HepG2 (cell line): Measurements from ENCODE around the gene BMERB1.
"Not testable (repeated sequence)": the region's sequence is repeated elsewhere in the genome, so short reads cannot be mapped to it uniquely, and the experiment has no call there.

Experiments used
- ARNTL ChIP-seq: sonication (generic); formaldehyde crosslinking; IDR thresholded peaks from 2 replicates; pipeline ENCODE4 v1.4.0; 2020; ENCODE audit warnings: mild to moderate bottlenecking, missing genetic modification reagents
- GABPA ChIP-seq, 2 experiments: IDR thresholded peaks; 2 replicates each; pipeline ENCODE4 v1.6.1; 2011 to 2016; ENCODE audit warnings: low read depth in 2 of 2, low read length in 1 of 2, missing biosample characterization in 1 of 2, missing genetic modification characterization in 1 of 2
- HDAC6 ChIP-seq: fragments of 200-600 bp; sonication (generic); IDR thresholded peaks from 2 replicates; pipeline ENCODE4 v1.7.0; 2017; ENCODE audit warnings: mild to moderate bottlenecking, antibody characterized with exemption, low read length, low read depth
- HIVEP1 ChIP-seq: sonication (generic); formaldehyde crosslinking; IDR thresholded peaks from 2 replicates; pipeline ENCODE4 v1.4.0; 2020; ENCODE audit warnings: mild to moderate bottlenecking, missing genetic modification reagents
- JUND ChIP-seq: sonication (generic); formaldehyde crosslinking; IDR thresholded peaks from 2 replicates; pipeline ENCODE4 v1.8.0; 2022; ENCODE audit warnings: mild to moderate bottlenecking, missing genetic modification reagents
- RAD21 ChIP-seq: fragments of 450-650 bp; formaldehyde crosslinking; IDR thresholded peaks from 2 replicates; pipeline ENCODE4 v1.5.0; 2020; ENCODE audit warnings: mild to moderate bottlenecking
- RBM22 ChIP-seq: fragments of 200-400 bp; formaldehyde crosslinking; optimal IDR thresholded peaks from 2 replicates; pipeline ENCODE3; 2017; ENCODE audit warnings: mild to moderate bottlenecking, low read length, moderate library complexity
- TOPORS ChIP-seq: sonication (generic); formaldehyde crosslinking; IDR thresholded peaks from 2 replicates; pipeline ENCODE4 v1.8.0; 2023; ENCODE audit warnings: mild to moderate bottlenecking, missing genetic modification reagents
- ZNF205 ChIP-seq: IDR thresholded peaks from 2 replicates; pipeline ENCODE4 v1.6.1; 2018; ENCODE audit warnings: missing biosample characterization, missing genetic modification reagents
- ZNF713 ChIP-seq: sonication (generic); formaldehyde crosslinking; IDR thresholded peaks from 2 replicates; pipeline ENCODE4 v1.4.0; 2020; ENCODE audit warnings: mild to moderate bottlenecking, missing genetic modification reagents
- TF ChIP-seq, protein P1 (sequence below): IDR thresholded peaks from 2 replicates; pipeline ENCODE4 v1.6.1; 2012; ENCODE audit warnings: inconsistent platforms

- TF ChIP-seq, protein P1, sequence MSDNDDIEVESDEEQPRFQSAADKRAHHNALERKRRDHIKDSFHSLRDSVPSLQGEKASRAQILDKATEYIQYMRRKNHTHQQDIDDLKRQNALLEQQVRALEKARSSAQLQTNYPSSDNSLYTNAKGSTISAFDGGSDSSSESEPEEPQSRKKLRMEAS = not testable (repeated sequence)
- TF ChIP-seq TOPORS (CRISPR knock-in tag); ZNF205 (CRISPR knock-in tag); GABPA (IDR thresholded peaks at IDR 0.05; ENCODE audit: low read depth, low read length); GABPA (CRISPR knock-in tag; IDR thresholded peaks at IDR 0.05; ENCODE audit: low read depth); JUND (CRISPR knock-in tag); ZNF713 (CRISPR knock-in tag); ARNTL (CRISPR knock-in tag); RBM22; HDAC6; HIVEP1 (CRISPR knock-in tag); RAD21 (CRISPR knock-in tag): not testable (repeated sequence)
Measured at GRCh38 chr16:15409476-15409875, 24.9 kb upstream of the BMERB1 start.
